Activated T-helper 9 cell treated with anti-CD3 and anti-CD28 coated beads, Interleukin-2, amount 50 U/mL, for 16 hours (primary cell): ENCODE data around the gene HOXA13.

Source experiments
- DNase-seq: peaks from one replicate; pipeline ENCODE4 v3.0.0-alpha.2; 2020; ENCODE audit warnings: low read depth

HOXA13 gene

GRCh38 chr7:27199849-27200760, at the start of gene HOXA13:
Gene HOXA13 (minus strand): TSS chr7:27200091. CDS start chr7:27200077, 14 bp downstream.
- DNase-seq: no peak

- DNase-seq: no peak
These were observed 49.2 kb upstream of the HOXA13 start for GRCh38 chr7:27248911-27249723.

GRCh38 chr7:27248427-27248806, 48.5 kb upstream of the HOXA13 start:
- no peak for DNase-seq

GRCh38 chr7:27247452-27248426, 47.8 kb upstream of the HOXA13 start:
- DNase-seq: no peak

GRCh38 chr7:27247000-27247399, 47.1 kb upstream of the HOXA13 start:
- no peak for DNase-seq

- DNase-seq: no peak
These were observed 46.2 kb upstream of the HOXA13 start for GRCh38 chr7:27245798-27246691.

- no peak for DNase-seq
These were observed 45.4 kb upstream of the HOXA13 start for GRCh38 chr7:27245124-27245797.

GRCh38 chr7:27244488-27245123, 44.7 kb upstream of the HOXA13 start:
- no peak for DNase-seq

GRCh38 chr7:27243340-27244163, 43.7 kb upstream of the HOXA13 start:
- no peak for DNase-seq

- no peak for DNase-seq
These were observed 42.9 kb upstream of the HOXA13 start, which contains the start of gene EVX1 for GRCh38 chr7:27242555-27243339. Gene EVX1 (plus strand): TSS chr7:27242802. CDS start chr7:27243031, 229 bp downstream.

- no peak for DNase-seq
These were observed 42.3 kb upstream of the HOXA13 start for GRCh38 chr7:27242154-27242553.

GRCh38 chr7:27241189-27242056, 41.5 kb upstream of the HOXA13 start:
- DNase-seq: no peak

- DNase-seq: no peak
These were observed 40.3 kb upstream of the HOXA13 start for GRCh38 chr7:27240015-27240731.

GRCh38 chr7:27239387-27240014, 39.6 kb upstream of the HOXA13 start:
- DNase-seq: no peak

- no peak for DNase-seq
These were observed 39.1 kb upstream of the HOXA13 start for GRCh38 chr7:27238979-27239386.
